Measurements from ENCODE around the gene NEGR1.

Gene NEGR1

DNA sequence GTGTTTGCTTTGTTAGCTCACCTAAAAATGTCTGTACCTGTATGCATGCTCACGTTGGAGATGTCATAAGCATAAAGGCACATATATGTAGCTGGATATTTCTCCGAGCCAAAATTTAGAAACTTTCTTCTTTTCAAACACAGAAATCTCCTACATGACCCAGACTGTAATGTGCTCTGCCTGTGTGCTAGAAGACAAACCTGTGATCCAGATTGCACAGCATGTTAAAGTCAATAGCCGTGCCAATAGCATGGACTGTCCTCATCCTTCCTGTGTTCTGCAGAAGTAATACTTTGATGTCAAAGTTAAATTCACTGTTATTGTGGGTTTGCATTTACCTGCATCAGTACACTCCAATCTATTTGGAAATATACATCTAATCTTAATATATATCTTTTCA lies 855.3 kb downstream of the NEGR1 start:
- no peak for DNase-seq

DNA sequence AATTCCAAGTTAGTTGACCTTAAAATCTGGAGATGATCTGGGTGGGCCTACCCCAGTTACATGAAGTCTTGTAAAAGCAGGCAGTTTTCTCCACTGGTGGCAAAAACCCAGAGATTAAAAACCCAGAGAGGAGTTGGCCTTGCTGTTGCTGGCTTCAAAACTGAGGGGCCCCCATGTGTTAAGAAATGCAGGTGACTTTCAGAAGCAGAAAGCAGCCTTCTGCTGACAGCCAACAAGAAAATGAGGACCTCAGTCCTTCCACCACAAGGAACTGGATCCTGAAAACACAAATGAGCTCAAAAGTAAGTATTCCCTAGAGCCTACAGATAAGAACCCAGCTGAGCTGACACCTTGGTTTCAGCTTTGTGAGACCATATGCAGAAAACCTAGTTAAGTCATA lies 857.8 kb downstream of the NEGR1 start:
- DNase-seq: no peak

DNA sequence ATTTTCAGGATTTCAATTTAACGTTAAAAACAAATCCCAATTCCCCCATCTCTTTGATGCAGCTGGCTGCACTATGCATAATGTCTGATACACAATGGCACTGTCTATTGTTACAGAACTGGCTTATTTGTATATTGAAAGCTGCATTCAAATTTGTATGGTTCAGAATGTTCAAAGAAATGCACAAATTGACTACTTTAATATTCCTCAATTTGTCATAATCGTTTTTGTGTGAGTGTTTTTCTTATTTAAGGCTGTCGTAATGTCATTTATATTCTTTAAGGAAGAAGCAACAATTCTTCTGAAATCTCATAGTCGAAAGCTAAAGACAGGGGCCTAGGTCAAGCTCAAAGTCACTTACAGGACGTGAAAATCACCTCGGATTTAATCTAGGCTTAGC lies 860.1 kb downstream of the NEGR1 start:
- DNase-seq: no peak

DNA sequence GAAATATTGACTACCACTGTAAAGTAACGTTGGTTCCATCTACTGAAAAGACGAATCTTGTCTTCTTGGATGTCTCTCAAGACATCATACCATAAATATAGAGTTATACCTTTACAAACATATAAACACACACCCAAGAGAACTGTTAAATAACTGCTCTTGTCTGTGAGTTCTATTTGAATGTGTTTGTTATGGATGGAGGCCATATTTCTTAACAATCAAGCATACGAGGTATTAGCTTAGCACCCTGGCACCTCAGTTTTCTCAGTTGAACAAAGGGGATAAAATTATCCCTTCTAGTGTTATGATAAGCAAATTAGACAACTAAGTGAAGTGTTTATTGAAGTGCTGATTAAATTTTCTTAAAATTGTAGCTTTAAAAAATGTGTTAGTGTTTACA lies 864.9 kb downstream of the NEGR1 start:
- DNase-seq: no peak

DNA sequence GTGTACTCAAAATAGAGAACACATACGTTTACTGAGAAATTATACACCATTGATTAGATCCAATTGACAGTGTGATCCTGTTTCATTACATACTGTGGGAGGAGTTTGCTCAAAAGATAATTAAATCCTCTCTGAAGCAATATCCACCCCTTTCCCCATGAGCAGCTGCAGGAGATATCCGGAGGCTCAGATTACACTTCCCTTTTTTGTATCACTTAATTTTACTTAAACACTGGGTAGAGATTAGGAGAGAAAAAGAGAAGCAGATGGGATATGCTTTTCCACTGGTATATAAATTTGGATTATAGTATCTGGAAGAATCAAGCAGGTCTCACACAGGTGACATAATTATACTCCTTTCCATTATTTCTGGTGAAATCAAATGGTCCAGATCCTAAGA lies 868.2 kb downstream of the NEGR1 start:
- DNase-seq: peak; percentile 64

DNA sequence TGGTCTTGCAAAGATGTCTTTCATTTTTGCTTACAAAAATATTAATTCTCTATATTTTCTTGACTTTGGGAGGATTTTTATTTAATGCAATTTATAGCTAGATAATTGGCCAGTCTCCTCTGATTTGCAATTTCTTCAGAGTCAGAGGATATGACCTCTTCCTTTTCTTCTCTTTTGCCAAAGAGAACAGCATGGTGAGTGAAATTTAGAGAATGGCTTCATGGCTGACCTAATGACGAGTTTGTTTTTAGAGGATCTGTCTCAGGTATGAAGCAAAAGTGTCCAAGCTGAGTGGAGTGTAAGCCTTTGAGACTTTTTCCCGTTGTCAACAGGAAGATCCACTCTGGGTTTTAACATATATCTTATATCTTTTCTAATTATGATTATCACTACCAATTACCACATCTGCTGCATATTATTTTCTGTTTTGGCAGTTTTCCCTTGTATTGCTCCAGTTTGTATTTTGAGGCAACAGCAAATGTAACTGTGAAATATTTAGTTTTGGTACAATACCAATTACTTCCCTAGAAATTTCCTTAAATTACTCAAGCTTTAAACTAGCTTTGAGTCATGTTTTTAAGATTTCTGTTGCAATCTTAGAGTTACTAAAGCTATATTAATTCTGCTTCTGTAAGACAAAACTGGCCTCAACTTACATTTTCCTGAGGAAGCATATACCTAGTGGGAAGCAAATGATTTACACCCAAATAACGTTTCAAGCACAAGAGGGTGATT lies 868.7 kb downstream of the NEGR1 start:
- DNase-seq: no peak

DNA sequence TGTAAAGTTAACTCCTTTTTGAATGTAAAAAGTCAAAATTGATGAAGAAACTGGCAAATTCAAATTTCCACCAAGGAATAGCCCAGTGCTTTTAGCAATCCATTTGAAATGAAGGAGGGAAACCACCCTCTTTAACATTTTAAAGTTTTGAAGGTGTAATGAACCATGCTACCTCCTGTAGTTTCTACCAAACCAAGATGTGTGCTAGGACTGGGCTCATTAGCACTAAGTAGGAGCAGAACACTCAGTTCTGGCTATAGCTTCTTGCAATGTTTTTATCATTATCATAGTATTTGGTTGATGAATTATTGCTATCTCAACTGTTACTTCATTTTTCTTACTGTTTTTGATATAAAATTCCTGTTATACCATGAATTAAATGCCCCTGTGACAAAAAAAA lies 882.3 kb downstream of the NEGR1 start:
- DNase-seq: no peak

DNA sequence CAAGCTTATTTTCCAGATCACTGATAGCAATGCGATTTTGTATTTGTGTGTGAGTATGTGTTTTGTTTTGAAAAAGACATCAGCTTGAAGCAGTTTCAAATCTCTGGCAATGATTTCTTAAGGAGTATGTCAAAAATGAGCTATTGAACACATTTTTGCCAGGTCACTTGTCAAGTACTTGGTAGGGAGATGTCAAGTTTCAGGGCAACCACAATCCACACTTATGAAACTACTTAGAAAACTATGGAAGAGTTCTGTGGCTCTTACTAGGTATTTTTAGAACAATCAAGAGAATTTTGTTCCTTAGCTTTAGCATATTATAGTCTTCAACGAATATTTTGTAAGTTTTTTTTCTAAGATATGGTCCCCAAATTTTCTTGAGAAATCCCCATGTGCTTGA lies 882.7 kb downstream of the NEGR1 start:
- DNase-seq: no peak

DNA sequence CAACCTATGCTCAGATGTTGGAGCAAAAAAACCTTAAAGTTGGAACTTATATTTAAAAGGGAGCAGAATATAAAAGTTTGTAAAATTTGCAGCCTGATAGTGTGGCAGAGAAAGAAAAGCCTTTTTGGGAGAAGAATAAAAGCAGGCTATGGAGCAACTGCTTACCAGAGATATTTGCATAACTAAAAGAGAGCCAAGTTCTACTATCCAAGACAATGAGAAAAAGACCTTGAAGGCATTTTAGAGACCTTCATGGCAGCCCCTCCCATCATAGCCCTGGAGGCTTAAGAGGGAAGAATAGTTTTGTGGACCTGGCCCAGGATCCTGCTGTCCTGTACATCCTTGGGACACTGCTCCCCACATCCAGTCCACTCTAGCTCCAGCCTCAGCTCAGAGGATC lies 889.0 kb downstream of the NEGR1 start:
- no peak for DNase-seq

GRCh38 chr1:71390518-71390917 lies 891.8 kb downstream of the NEGR1 start:
- DNase-seq: no peak

GRCh38 chr1:71377886-71378285 lies 904.5 kb downstream of the NEGR1 start:
- DNase-seq: no peak

- DNase-seq: no peak
Measured at GRCh38 chr1:71372496-71372895, 909.8 kb downstream of the NEGR1 start.

DNA sequence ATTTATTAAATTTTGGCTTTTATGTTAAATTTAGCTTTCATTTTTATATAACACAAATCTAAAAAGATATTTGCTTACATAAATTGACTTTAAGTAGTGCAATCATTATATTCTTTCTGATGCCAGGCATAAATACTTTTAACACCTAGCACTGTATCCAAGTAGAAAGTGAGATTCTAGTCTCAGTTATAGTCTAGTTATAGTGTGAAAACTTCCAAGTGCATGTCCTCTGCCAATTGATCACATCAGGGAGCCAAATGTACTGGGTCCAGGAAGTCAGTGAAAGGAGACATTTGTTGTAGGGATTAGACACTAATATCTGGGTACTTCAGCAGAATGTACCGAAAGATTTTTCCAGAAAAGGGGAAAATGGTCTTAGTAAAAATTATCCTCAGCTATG lies 910.8 kb downstream of the NEGR1 start:
- no peak for DNase-seq

DNA sequence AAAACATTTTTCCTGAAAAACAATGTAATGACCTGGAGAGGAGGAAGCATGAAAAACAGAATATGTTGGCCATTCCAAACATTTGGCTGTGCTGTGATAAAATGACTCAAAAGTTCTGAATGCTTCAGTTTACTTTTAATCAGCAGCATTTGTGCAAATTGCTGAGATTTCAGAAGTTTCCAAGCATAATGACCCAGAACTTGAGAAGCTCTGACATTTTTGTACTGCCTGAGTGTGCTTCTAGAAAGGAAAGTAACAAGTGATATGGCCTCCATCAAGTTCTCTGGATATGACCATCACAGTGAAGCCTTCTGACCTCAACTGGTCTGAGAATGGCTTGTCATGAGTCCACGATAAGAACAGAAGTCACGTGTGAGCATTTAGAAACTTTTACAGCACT lies 918.1 kb downstream of the NEGR1 start:
- DNase-seq: no peak

- DNase-seq: no peak
Measured at GRCh38 chr1:71362691-71363090, 919.6 kb downstream of the NEGR1 start.

GRCh38 chr1:71362076-71362475 lies 920.3 kb downstream of the NEGR1 start:
- no peak for DNase-seq

DNA sequence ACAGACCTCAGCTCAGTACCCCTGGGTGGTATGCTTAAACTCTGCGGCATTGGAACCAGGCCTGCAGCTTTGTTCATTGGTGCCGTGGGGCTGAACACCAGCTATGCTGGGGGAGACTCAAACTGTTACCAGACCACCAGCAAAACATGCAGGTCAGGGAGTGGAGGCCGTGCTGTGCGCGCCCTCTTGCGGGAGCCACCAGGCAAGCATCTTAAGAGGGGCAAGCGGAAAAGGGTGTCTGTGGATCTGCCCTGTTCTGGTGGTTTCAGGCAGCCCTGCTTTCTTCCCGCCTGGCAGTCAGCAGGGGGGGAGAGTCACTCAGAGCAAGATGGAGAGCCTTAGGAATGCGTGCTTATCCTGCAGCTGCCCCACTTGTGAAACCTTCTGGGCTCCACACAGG lies 924.6 kb downstream of the NEGR1 start:
- DNase-seq: no peak

GRCh38 chr1:71351438-71351837 lies 930.9 kb downstream of the NEGR1 start:
- no peak for DNase-seq

GRCh38 chr1:71350805-71351204 lies 931.5 kb downstream of the NEGR1 start:
- no peak for DNase-seq

GRCh38 chr1:71350330-71350729 lies 932.0 kb downstream of the NEGR1 start:
- no peak for DNase-seq

Data from NCI-H1417 treated with DMSO at 0.1 percent for 48 hours (cell line).